Naive thymus-derived CD4-positive, alpha-beta T cell (primary cell): ENCODE results near the gene C1orf53. TPM values are rescaled to one million over a fixed set of nuclear protein-coding genes. Genes with fewer than 3 reads are reported as not detected.
A peak's percentile ranks its signal among the peaks of the same experiment; 100 is the strongest.

Experiments
- ATAC-seq: fragments of 150-1000 bp; cut with Tn5 transposase; 2 replicates; pipeline ENCODE4 v1.10.0; 2021; ENCODE audit warnings: mild to moderate bottlenecking, moderate library complexity
- CTCF ChIA-PET: fragments of 350-600 bp; sonication (Branson Sonifier 250); formaldehyde crosslinking; loops from one replicate; lab custom pipeline; 2021; ENCODE audit warnings: antibody characterized with exemption; lab: Charles Lee
- POLR2A ChIA-PET: fragments of 350-600 bp; sonication (Branson Sonifier 250); formaldehyde crosslinking; loops from one replicate; lab custom pipeline; 2021; ENCODE audit warnings: antibody characterized with exemption, inconsistent platforms; lab: Charles Lee
- DNase-seq, 9 donors: peaks; one replicate each; pipeline versions ENCODE4 v3.0.0 to v3.0.0-alpha.2; 2020 to 2022; ENCODE audit warnings: mixed read lengths in 1 of 9
- H3K27ac ChIP-seq: one replicate; pipeline ENCODE4 v1.7.0; 2013; ENCODE audit warnings: mild to moderate bottlenecking, low read depth, low read length, moderate library complexity
- H3K27me3 ChIP-seq, 2 donors: one replicate each; pipeline ENCODE4 v1.7.0; 2013; ENCODE audit warnings: low read length in 2 of 2, mild to moderate bottlenecking in 2 of 2, moderate library complexity in 2 of 2; ENCODE audit not compliant: control insufficient read depth in 2 of 2, insufficient read depth in 2 of 2
- H3K36me3 ChIP-seq, 3 experiments: 1 replicate in 2 of 3; 2 replicates in 1 of 3; pipeline ENCODE4 v1.7.0; 2013; ENCODE audit warnings: low read length in 3 of 3, mild to moderate bottlenecking in 3 of 3, moderate library complexity in 1 of 3; ENCODE audit not compliant: insufficient read depth in 3 of 3, control insufficient read depth in 2 of 3
- H3K4me1 ChIP-seq, 2 donors: one replicate each; pipeline ENCODE4 v1.7.0; 2013; ENCODE audit warnings: low read length in 2 of 2, mild to moderate bottlenecking in 2 of 2, moderate library complexity in 1 of 2; ENCODE audit not compliant: control insufficient read depth in 2 of 2, insufficient read depth in 2 of 2
- H3K4me3 ChIP-seq: 2 replicates; pipeline ENCODE4 v1.7.0; 2013; ENCODE audit warnings: mild to moderate bottlenecking, low read length
- H3K9me3 ChIP-seq, 3 experiments: 1 replicate in 2 of 3; 2 replicates in 1 of 3; pipeline ENCODE4 v1.7.0; 2013; ENCODE audit warnings: low read length in 3 of 3; ENCODE audit not compliant: control insufficient read depth in 2 of 3
- H3K27ac Mint-ChIP-seq, 9 donors: one replicate each; pipeline ENCODE4 v1.8.0; 2020 to 2022; ENCODE audit warnings: mixed read lengths in 9 of 9, mild to moderate bottlenecking in 8 of 9, moderate library complexity in 5 of 9, inconsistent platforms in 2 of 9
- H3K27me3 Mint-ChIP-seq, 5 donors: one replicate each; pipeline ENCODE4 v1.8.0; 2021 to 2022; ENCODE audit warnings: mixed read lengths in 5 of 5, mild to moderate bottlenecking in 1 of 5
- H3K36me3 Mint-ChIP-seq, 5 donors: one replicate each; pipeline ENCODE4 v1.8.0; 2020 to 2022; ENCODE audit warnings: mixed read lengths in 5 of 5, mild to moderate bottlenecking in 3 of 5, inconsistent platforms in 1 of 5
- H3K4me1 Mint-ChIP-seq, 7 donors: one replicate each; pipeline ENCODE4 v1.8.0; 2020 to 2022; ENCODE audit warnings: mixed read lengths in 7 of 7, mild to moderate bottlenecking in 3 of 7, inconsistent platforms in 1 of 7
- H3K4me3 Mint-ChIP-seq, 10 donors: one replicate each; pipeline ENCODE4 v1.8.0; 2020 to 2022; ENCODE audit warnings: mild to moderate bottlenecking in 10 of 10, mixed read lengths in 10 of 10, moderate library complexity in 6 of 10, inconsistent platforms in 2 of 10
- H3K9me3 Mint-ChIP-seq, 11 donors: one replicate each; pipeline ENCODE4 v1.8.0; 2020 to 2022; ENCODE audit warnings: mixed read lengths in 11 of 11, mild to moderate bottlenecking in 4 of 11, inconsistent platforms in 1 of 11, moderate library complexity in 1 of 11
- intact Hi-C, 2 donors: fragments of 100-400 bp; cut with micrococcal nuclease; formaldehyde crosslinking; loops; one replicate each; pipeline ENCODE4 v1.15.1; 2023
- polyA plus RNA-seq, 2 donors: library from polyadenylated mRNA; unstranded; fragments of 300-500 nt; fragmentation: Illumina TruSeq; gene quantifications; one replicate each; pipeline ENCODE4 v1.2.3, GENCODE V29; 2021
- total RNA-seq, 6 experiments: library from RNA in 5 of 6; stranded (reverse) in 5 of 6; gene quantifications; 1 replicate in 5 of 6; 2 replicates in 1 of 6; pipeline ENCODE4 v1.2.3 and lab custom pipeline; 2021 to 2026

The C1orf53 gene
- total and polyA plus RNA-seq, 7 experiments from 2014 or later: 1.6 TPM; not detected in 6

GRCh38 chr1:197921235-197922069 is 19.0 kb downstream of the C1orf53 start:
- H3K4me3 ChIP-seq: no peak overlapping the region
- Mint-ChIP-seq H3K27ac (peak overlapping the region in 1 of 9 donors; percentile 65), H3K27me3 (peaks cover 75 to 95% (median 84%) of the 10 kb centered on the region in 5 donors), H3K9me3 (peaks cover 0 to 14% (median 0%) of the 10 kb centered on the region in 11 donors), H3K36me3 (peaks cover 0 to 6% (median 3%) of the 10 kb centered on the region in 5 donors), H3K4me1 (peaks cover 42 to 53% (median 51%) of the 10 kb centered on the region in 7 donors), H3K4me3 (peak overlapping the region in 6 of 10 donors; percentile 31 to 83 (median 62))
- peaks cover 42 to 57% of the 10 kb centered on the region in 2 donors for H3K27me3 ChIP-seq
- H3K4me1 ChIP-seq: peaks cover 30 to 36% of the 10 kb centered on the region in 2 donors
- H3K9me3 ChIP-seq: no peaks in the 10 kb centered on the region
- no peaks in the 10 kb centered on the region for H3K36me3 ChIP-seq
- ChIA-PET CTCF (no interaction called here), POLR2A (no interaction called here)
- ATAC-seq: no peak
- no peak for DNase-seq
- intact Hi-C loops: loop anchor here in 1 of 2 donors (5.0 to 10.0 kb wide), 2 partner anchors 144 to 353 kb away; partner anchors contain the start of gene DENND1B
- H3K27ac ChIP-seq: no peak overlapping the region

- Histone ChIP-seq H3K4me1 (peaks cover 26 to 30% of the 10 kb centered on the region in 2 donors), H3K27ac (no peak overlapping the region), H3K36me3 (no peaks in the 10 kb centered on the region), H3K4me3 (no peak overlapping the region), H3K9me3 (no peaks in the 10 kb centered on the region), H3K27me3 (peaks cover 36 to 51% of the 10 kb centered on the region in 2 donors)
- Mint-ChIP-seq H3K36me3 (peaks cover 0 to 6% (median 3%) of the 10 kb centered on the region in 5 donors), H3K4me1 (peaks cover 36 to 48% (median 45%) of the 10 kb centered on the region in 7 donors), H3K27me3 (peaks cover 75 to 95% (median 84%) of the 10 kb centered on the region in 5 donors), H3K4me3 (no peak overlapping the region), H3K9me3 (peaks cover 0 to 12% (median 0%) of the 10 kb centered on the region in 11 donors), H3K27ac (no peak overlapping the region)
- CTCF ChIA-PET: interaction anchor here (3.5 kb wide), 1 partner anchor 303 kb away, joined by 15 read pairs; no protein-coding TSS in a partner anchor
- DNase-seq: no peak
- intact Hi-C loops: loop anchor here in 1 of 2 donors (5.0 to 10.0 kb wide), 2 partner anchors 145 to 353 kb away; partner anchors contain the start of gene DENND1B
- no peak for ATAC-seq
- POLR2A ChIA-PET: no interaction called here
Measured at GRCh38 chr1:197922070-197922390, 19.6 kb downstream of the C1orf53 start.

- Mint-ChIP-seq H3K4me1 (peaks cover 27 to 38% (median 35%) of the 10 kb centered on the region in 7 donors), H3K27me3 (peaks cover 74 to 95% (median 83%) of the 10 kb centered on the region in 5 donors), H3K9me3 (peaks cover 0 to 11% (median 0%) of the 10 kb centered on the region in 11 donors), H3K27ac (peak overlapping the region in 1 of 9 donors; percentile 75), H3K4me3 (no peak overlapping the region), H3K36me3 (peaks cover 0 to 6% (median 0%) of the 10 kb centered on the region in 5 donors)
- H3K27ac ChIP-seq: no peak overlapping the region
- no peak for DNase-seq
- H3K36me3 ChIP-seq: no peaks in the 10 kb centered on the region
- POLR2A ChIA-PET: interaction anchor here (1.0 kb wide), 1 partner anchor 15 kb away, joined by 3 read pairs; no protein-coding TSS in a partner anchor
- H3K27me3 ChIP-seq: peaks cover 28 to 45% of the 10 kb centered on the region in 2 donors
- intact Hi-C loops: loop anchor here in 1 of 2 donors (5.0 to 10.0 kb wide), 2 partner anchors 146 to 352 kb away; partner anchors contain the start of gene DENND1B
- CTCF ChIA-PET: interaction anchor here (0.7 to 3.5 kb wide), 3 partner anchors 53 to 1383 kb away, joined by 3 to 15 read pairs (median 9); no protein-coding TSS in a partner anchor
- H3K4me1 ChIP-seq: peaks cover 19 to 20% of the 10 kb centered on the region in 2 donors
- H3K4me3 ChIP-seq: no peak overlapping the region
- no peaks in the 10 kb centered on the region for H3K9me3 ChIP-seq
- ATAC-seq: no peak
Measured at GRCh38 chr1:197923038-197923437, 20.6 kb downstream of the C1orf53 start.

- H3K27ac Mint-ChIP-seq: no peak overlapping the region
- H3K36me3 Mint-ChIP-seq: peaks cover 0 to 3% (median 0%) of the 10 kb centered on the region in 5 donors
- peaks cover 17 to 32% of the 10 kb centered on the region in 2 donors for H3K27me3 ChIP-seq
- H3K27ac ChIP-seq: no peak overlapping the region
- peaks cover 0 to 6% (median 0%) of the 10 kb centered on the region in 11 donors for H3K9me3 Mint-ChIP-seq
- H3K27me3 Mint-ChIP-seq: peaks cover 74 to 95% (median 76%) of the 10 kb centered on the region in 5 donors
- peaks cover 17 to 29% (median 23%) of the 10 kb centered on the region in 7 donors for H3K4me1 Mint-ChIP-seq
- ATAC-seq (peak; percentile 73), DNase-seq (peak in 1 of 9 donors; percentile 40)
- H3K4me1 ChIP-seq: peaks cover 5% of the 10 kb centered on the region in 2 donors
- ChIA-PET POLR2A (interaction anchor here (0.5 kb wide), 1 partner anchor 68 kb away, joined by 3 read pairs; no protein-coding TSS in a partner anchor), CTCF (interaction anchor here (0.5 to 3.5 kb wide), 15 partner anchors 9 to 588 kb away, joined by 3 to 15 read pairs (median 4); partner anchors contain the start of genes C1orf53 and LHX9)
- no peak overlapping the region for H3K4me3 Mint-ChIP-seq
- intact Hi-C loops: loop anchor here (1.0 to 10.0 kb wide), 13 partner anchors 22 to 596 kb away; partner anchors contain the start of genes C1orf53 (in 1 of the 2) and DENND1B (in 1 of the 2)
- no peaks in the 10 kb centered on the region for H3K9me3 ChIP-seq
- H3K36me3 ChIP-seq: no peaks in the 10 kb centered on the region
- H3K4me3 ChIP-seq: no peak overlapping the region
Measured at GRCh38 chr1:197924516-197925123, 22.2 kb downstream of the C1orf53 start.

GRCh38 chr1:197927908-197928665 is 25.7 kb downstream of the C1orf53 start:
- Mint-ChIP-seq H3K36me3 (peaks cover 0 to under 1% (median 0%) of the 10 kb centered on the region in 5 donors), H3K4me1 (peaks cover 0 to 12% (median 5%) of the 10 kb centered on the region in 7 donors), H3K4me3 (peak overlapping the region in 2 of 10 donors; percentile 23 to 51), H3K9me3 (no peaks in the 10 kb centered on the region), H3K27me3 (peaks cover 69 to 88% (median 71%) of the 10 kb centered on the region in 5 donors), H3K27ac (no peak overlapping the region)
- CTCF ChIA-PET: no interaction called here
- no peaks in the 10 kb centered on the region for H3K36me3 ChIP-seq
- H3K4me3 ChIP-seq: no peak overlapping the region
- intact Hi-C loops: loop anchor here in 1 of 2 donors (10.0 kb wide), 1 partner anchor 347 kb away; no protein-coding TSS in a partner anchor
- H3K27ac ChIP-seq: no peak overlapping the region
- H3K9me3 ChIP-seq: no peaks in the 10 kb centered on the region
- ATAC-seq: no peak
- no peaks in the 10 kb centered on the region for H3K4me1 ChIP-seq
- peaks cover 16 to 19% of the 10 kb centered on the region in 2 donors for H3K27me3 ChIP-seq
- DNase-seq: no peak
- POLR2A ChIA-PET: no interaction called here
